ENCODE results near the gene ACTN4.

Gene ACTN4

GRCh38 chr19:38734426-38735256 is 87.2 kb downstream of the ACTN4 start:
- H3K27me3 ChIP-seq, result no peaks in the 10 kb centered on the region
- peaks cover 3% of the 10 kb centered on the region for H3K36me3 ChIP-seq
- no peaks in the 10 kb centered on the region for H3K4me1 ChIP-seq
- no peaks in the 10 kb centered on the region for H3K9me3 ChIP-seq
- no peak for DNase-seq
- no peak for TF ChIP-seq CTCF (IDR thresholded peaks at IDR 0.05; ENCODE audit: low read depth, low read length)
- H3K4me3 ChIP-seq (ENCODE audit: low read depth, low read length), result no peak overlapping the region

- H3K4me3 ChIP-seq (ENCODE audit: low read depth, low read length), result no peak overlapping the region
- peaks cover 3% of the 10 kb centered on the region for H3K36me3 ChIP-seq
- no peak for TF ChIP-seq CTCF (IDR thresholded peaks at IDR 0.05; ENCODE audit: low read depth, low read length)
Measured at GRCh38 chr19:38735257-38735686, 87.8 kb downstream of the ACTN4 start.

GRCh38 chr19:38736036-38736412 is 88.6 kb downstream of the ACTN4 start:
- Histone ChIP-seq H3K4me3 (ENCODE audit: low read depth, low read length) (peak overlapping the region; percentile 23; the same call in 1 of the 2 replicates), H3K4me1 (no peaks in the 10 kb centered on the region), H3K9me3 (no peaks in the 10 kb centered on the region), H3K27me3 (no peaks in the 10 kb centered on the region), H3K36me3 (peaks cover 2% of the 10 kb centered on the region)
- DNase-seq, result peak; percentile 54
- TF ChIP-seq CTCF (IDR thresholded peaks at IDR 0.05; ENCODE audit: low read depth, low read length), result no peak

More at GRCh38 chr19:38735257-38735686, 87.8 kb downstream of the ACTN4 start:
- Histone ChIP-seq H3K27me3 (no peaks in the 10 kb centered on the region), H3K4me1 (no peaks in the 10 kb centered on the region), H3K9me3 (no peaks in the 10 kb centered on the region)
- no peak for DNase-seq

GRCh38 chr19:38736413-38737280 is 89.2 kb downstream of the ACTN4 start:
- TF ChIP-seq CTCF (IDR thresholded peaks at IDR 0.05; ENCODE audit: low read depth, low read length), result no peak
- Histone ChIP-seq H3K27me3 (no peaks in the 10 kb centered on the region), H3K4me1 (no peaks in the 10 kb centered on the region), H3K36me3 (no peaks in the 10 kb centered on the region), H3K4me3 (ENCODE audit: low read depth, low read length) (peak overlapping the region; percentile 23; the same call in 1 of the 2 replicates), H3K9me3 (no peaks in the 10 kb centered on the region)
- no peak for DNase-seq

GRCh38 chr19:38737281-38737865 is 89.9 kb downstream of the ACTN4 start:
- H3K4me3 ChIP-seq (ENCODE audit: low read depth, low read length), result no peak overlapping the region
- no peaks in the 10 kb centered on the region for H3K27me3 ChIP-seq
- TF ChIP-seq CTCF (IDR thresholded peaks at IDR 0.05; ENCODE audit: low read depth, low read length), result no peak
- no peak for DNase-seq
- no peaks in the 10 kb centered on the region for H3K36me3 ChIP-seq
- H3K4me1 ChIP-seq, result no peaks in the 10 kb centered on the region
- no peaks in the 10 kb centered on the region for H3K9me3 ChIP-seq

All from BE2C (cell line).